OCI-LY3 (cell line): ENCODE measurements around the gene EXOC4.

ENCODE experiments used
- H2AFZ ChIP-seq: fragments of 200-600, 300-600 bp; shearing (Covaris generic); 2 replicates; pipeline ENCODE4 v1.6.0; 2014; ENCODE audit warnings: antibody characterized with exemption, low read depth, low read length
- H3K27ac ChIP-seq: fragments of 200-600, 300-600 bp; sonication (generic); 2 replicates; pipeline ENCODE4 v1.5.1; 2014; ENCODE audit warnings: mild to moderate bottlenecking, low read length, moderate library complexity, mixed read lengths
- H3K27me3 ChIP-seq: fragments of 200-600, 300-600 bp; sonication (generic); 2 replicates; pipeline ENCODE4 v1.6.1; 2014; ENCODE audit warnings: low read depth, low read length, mixed read lengths
- H3K36me3 ChIP-seq: fragments of 200-600, 300-600 bp; sonication (generic); replicated peaks from 2 replicates; pipeline ENCODE3; 2014; ENCODE audit warnings: low read depth, low read length, mixed read lengths
- H3K4me1 ChIP-seq: fragments of 300-600, 200-600 bp; sonication (generic); 2 replicates; pipeline ENCODE4 v1.6.1; 2014; ENCODE audit warnings: low read length, mixed read lengths
- H3K4me2 ChIP-seq: fragments of 200-600, 300-600 bp; sonication (generic); 2 replicates; pipeline ENCODE4 v1.6.1; 2014; ENCODE audit warnings: low read length, mixed read lengths
- H3K4me3 ChIP-seq: fragments of 300-600, 200-600 bp; sonication (generic); 2 replicates; pipeline ENCODE4 v1.5.1; 2014; ENCODE audit warnings: antibody characterized with exemption, mild to moderate bottlenecking, low read length, moderate library complexity
- H3K79me2 ChIP-seq: fragments of 300-600, 200-600 bp; shearing (Covaris generic); 2 replicates; pipeline ENCODE4 v1.6.1; 2014; ENCODE audit warnings: mild to moderate bottlenecking, low read length, mixed read lengths
- H3K9ac ChIP-seq: fragments of 300-600, 200-600 bp; shearing (Covaris generic); 2 replicates; pipeline ENCODE4 v1.6.0; 2014; ENCODE audit warnings: mild to moderate bottlenecking, low read length, moderate library complexity
- H3K9me3 ChIP-seq: fragments of 200-600, 300-600 bp; shearing (Covaris generic); 2 replicates; pipeline ENCODE4 v1.6.1; 2014; ENCODE audit warnings: low read length, mixed read lengths; ENCODE audit not compliant: insufficient read depth
- H4K20me1 ChIP-seq: fragments of 200-600, 300-600 bp; sonication (generic); 2 replicates; pipeline ENCODE4 v1.6.1; 2016; ENCODE audit warnings: low read length, mixed read lengths; ENCODE audit not compliant: insufficient read depth
- EZH2phosphoT487 ChIP-seq: fragments of 200-600 bp; shearing (Covaris generic); IDR thresholded peaks from 2 replicates; pipeline ENCODE4 v1.6.1; 2018; ENCODE audit warnings: antibody characterized with exemption, mixed run types, low read depth
- TF ChIP-seq, protein P1 (sequence below): fragments of 200-600, 300-600 bp; sonication (generic); IDR thresholded peaks from 2 replicates; pipeline ENCODE4 v1.5.1; 2014; ENCODE audit warnings: antibody characterized with exemption, low read length, low read depth

The EXOC4 gene

DNA sequence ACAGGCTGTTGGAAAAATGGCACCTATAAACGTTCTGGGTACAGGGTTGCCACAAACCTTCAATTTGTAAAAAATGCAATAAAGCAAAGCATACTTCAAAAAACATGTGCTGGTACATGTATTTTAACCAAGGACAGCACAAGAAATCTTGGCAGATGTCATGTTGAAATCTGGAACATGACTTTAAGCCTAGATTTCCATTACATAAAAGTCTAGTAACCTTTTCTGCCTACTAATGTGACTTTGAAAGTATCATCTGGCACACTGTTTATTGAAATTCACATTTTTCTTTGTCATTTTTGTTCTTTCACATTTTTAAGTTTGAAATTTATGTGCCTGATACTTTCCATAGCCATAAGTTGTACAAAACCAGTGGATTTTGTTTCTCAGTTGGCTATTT, 296.8 kb downstream of the EXOC4 start:
- Histone ChIP-seq H3K4me3 (no peak overlapping the region), H3K4me1 (no peaks in the 10 kb centered on the region), H3K36me3 (no peaks in the 10 kb centered on the region), H3K4me2 (no peak overlapping the region), H3K9me3 (no peaks in the 10 kb centered on the region), H4K20me1 (no peaks in the 10 kb centered on the region), H3K27ac (no peak overlapping the region), H3K79me2 (no peaks in the 10 kb centered on the region), H3K9ac (no peak overlapping the region), H3K27me3 (no peaks in the 10 kb centered on the region), H2AFZ (no peak overlapping the region)
- no peak for TF ChIP-seq EZH2phosphoT487
- TF ChIP-seq, protein P1, sequence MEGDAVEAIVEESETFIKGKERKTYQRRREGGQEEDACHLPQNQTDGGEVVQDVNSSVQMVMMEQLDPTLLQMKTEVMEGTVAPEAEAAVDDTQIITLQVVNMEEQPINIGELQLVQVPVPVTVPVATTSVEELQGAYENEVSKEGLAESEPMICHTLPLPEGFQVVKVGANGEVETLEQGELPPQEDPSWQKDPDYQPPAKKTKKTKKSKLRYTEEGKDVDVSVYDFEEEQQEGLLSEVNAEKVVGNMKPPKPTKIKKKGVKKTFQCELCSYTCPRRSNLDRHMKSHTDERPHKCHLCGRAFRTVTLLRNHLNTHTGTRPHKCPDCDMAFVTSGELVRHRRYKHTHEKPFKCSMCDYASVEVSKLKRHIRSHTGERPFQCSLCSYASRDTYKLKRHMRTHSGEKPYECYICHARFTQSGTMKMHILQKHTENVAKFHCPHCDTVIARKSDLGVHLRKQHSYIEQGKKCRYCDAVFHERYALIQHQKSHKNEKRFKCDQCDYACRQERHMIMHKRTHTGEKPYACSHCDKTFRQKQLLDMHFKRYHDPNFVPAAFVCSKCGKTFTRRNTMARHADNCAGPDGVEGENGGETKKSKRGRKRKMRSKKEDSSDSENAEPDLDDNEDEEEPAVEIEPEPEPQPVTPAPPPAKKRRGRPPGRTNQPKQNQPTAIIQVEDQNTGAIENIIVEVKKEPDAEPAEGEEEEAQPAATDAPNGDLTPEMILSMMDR = no peak

DNA sequence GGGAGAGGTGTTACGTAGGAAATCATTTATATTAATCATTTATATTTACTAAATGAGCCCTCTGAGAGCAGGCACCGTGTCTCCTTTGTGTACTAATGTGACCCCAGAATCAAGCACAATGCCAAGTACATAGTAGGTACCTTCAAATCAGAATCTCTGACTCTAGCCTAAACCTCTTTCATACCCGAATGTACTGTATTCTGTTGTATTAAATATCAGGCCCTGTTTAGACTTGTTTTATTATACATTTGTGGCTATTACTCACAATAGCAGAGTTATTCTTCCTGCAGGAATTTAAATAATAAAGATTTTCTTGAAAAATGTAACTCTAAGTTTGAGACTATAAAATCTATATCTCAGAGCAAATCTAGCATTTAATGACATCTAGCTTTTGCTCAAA, 297.3 kb downstream of the EXOC4 start:
- Histone ChIP-seq H3K27ac (no peak overlapping the region), H3K4me1 (no peaks in the 10 kb centered on the region), H3K36me3 (no peaks in the 10 kb centered on the region), H3K9me3 (no peaks in the 10 kb centered on the region), H3K27me3 (no peaks in the 10 kb centered on the region), H3K4me2 (no peak overlapping the region), H3K9ac (no peak overlapping the region), H3K4me3 (no peak overlapping the region), H4K20me1 (no peaks in the 10 kb centered on the region), H3K79me2 (no peaks in the 10 kb centered on the region), H2AFZ (no peak overlapping the region)
- TF ChIP-seq EZH2phosphoT487 = no peak
- TF ChIP-seq, protein P1 = no peak

DNA sequence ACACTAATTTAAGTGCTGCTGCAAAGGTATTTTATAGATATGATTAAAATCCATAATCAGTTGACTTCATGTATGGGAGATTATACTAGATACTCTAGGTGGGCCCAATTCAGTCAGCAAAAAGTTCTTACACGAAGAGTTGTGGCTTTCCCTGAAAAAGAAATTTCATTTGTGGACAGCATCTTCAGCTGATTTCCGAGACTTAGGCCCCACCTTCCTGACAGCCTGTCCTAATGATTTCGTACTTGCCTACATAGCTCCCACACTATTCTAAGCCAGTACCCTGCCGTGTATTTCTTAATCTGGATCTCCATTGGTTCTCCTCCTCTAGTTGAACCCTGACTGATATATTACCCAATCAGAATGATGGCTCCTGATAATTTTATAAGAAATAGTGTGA, 297.9 kb downstream of the EXOC4 start:
- Histone ChIP-seq H3K36me3 (no peaks in the 10 kb centered on the region), H4K20me1 (no peaks in the 10 kb centered on the region), H3K4me1 (no peaks in the 10 kb centered on the region), H3K9me3 (no peaks in the 10 kb centered on the region), H3K79me2 (no peaks in the 10 kb centered on the region), H3K4me2 (no peak overlapping the region), H3K27ac (no peak overlapping the region), H3K4me3 (no peak overlapping the region), H3K27me3 (no peaks in the 10 kb centered on the region), H2AFZ (no peak overlapping the region), H3K9ac (no peak overlapping the region)
- TF ChIP-seq, protein P1 = no peak
- TF ChIP-seq EZH2phosphoT487 = no peak

DNA sequence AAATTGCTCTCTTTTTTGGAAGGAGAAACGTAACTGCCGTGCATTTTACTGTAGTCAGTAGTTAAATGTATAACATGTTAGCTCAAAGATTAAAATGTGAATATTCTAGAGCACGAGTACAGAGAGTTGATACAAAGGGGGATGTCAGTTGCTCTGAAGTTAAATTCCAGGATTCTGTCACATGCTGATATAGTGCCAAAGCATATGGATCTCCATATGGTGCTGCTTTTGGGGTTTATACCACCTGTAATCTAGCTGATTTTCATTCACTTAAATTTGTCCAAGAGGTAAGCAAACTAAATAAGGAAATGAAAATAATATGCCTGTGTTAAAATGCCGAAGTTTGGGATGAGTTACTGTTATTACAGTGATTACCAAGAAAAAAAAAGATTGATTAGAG, 298.6 kb downstream of the EXOC4 start:
- Histone ChIP-seq H2AFZ (no peak overlapping the region), H3K4me1 (no peaks in the 10 kb centered on the region), H3K4me3 (no peak overlapping the region), H4K20me1 (no peaks in the 10 kb centered on the region), H3K9ac (no peak overlapping the region), H3K27me3 (no peaks in the 10 kb centered on the region), H3K79me2 (no peaks in the 10 kb centered on the region), H3K4me2 (no peak overlapping the region), H3K9me3 (no peaks in the 10 kb centered on the region), H3K27ac (no peak overlapping the region), H3K36me3 (no peaks in the 10 kb centered on the region)
- TF ChIP-seq, protein P1 = no peak
